Measurements from ENCODE around the gene SETD3. TPM values are rescaled to one million over a fixed set of nuclear protein-coding genes. Genes with fewer than 3 reads are reported as not detected.

SETD3 gene
- total RNA-seq, 6 experiments from 2014 or later: 24.7 to 42.0 (median 28.8) TPM

GRCh38 chr14:99395909-99396530 is 84.6 kb downstream of the SETD3 start:
- Histone ChIP-seq H3K9me3 (no peaks in the 10 kb centered on the region), H3K27ac (no peak overlapping the region), H3K36me3 (peaks cover 0 to 33% (median 12%) of the 10 kb centered on the region in 4 donors), H3K4me3 (no peak overlapping the region), H3K4me1 (peaks cover 0 to 9% (median 0%) of the 10 kb centered on the region in 4 donors), H3K27me3 (no peaks in the 10 kb centered on the region)
- peak in 3 of 4 donors; percentile 43 to 51 (median 44) for ATAC-seq
- TF ChIP-seq CTCF (IDR thresholded peaks at IDR 0.05) (no peak), POLR2A (IDR thresholded peaks at IDR 0.05) (no peak)
- 68% methylated on average over 4 of the region's 10 CpGs for WGBS (ENCODE audit: insufficient coverage, low coverage, low lambda C conversion rate, missing lambda C conversion rate)
- DNase-seq: no peak
- intact Hi-C loops (cut with DNase I): no loop called here

- DNase-seq (no peak), ATAC-seq (no peak)
- no CpG with 5 or more reads among the region's 9 CpGs for WGBS (ENCODE audit: insufficient coverage, low coverage, low lambda C conversion rate, missing lambda C conversion rate)
- peaks cover 0 to 9% (median 0%) of the 10 kb centered on the region in 4 donors for H3K4me1 ChIP-seq
- no peak overlapping the region for H3K4me3 ChIP-seq
- peaks cover 0 to 29% (median 12%) of the 10 kb centered on the region in 4 donors for H3K36me3 ChIP-seq
- no peaks in the 10 kb centered on the region for H3K27me3 ChIP-seq
- no peaks in the 10 kb centered on the region for H3K9me3 ChIP-seq
- H3K27ac ChIP-seq: no peak overlapping the region
- TF ChIP-seq POLR2A (IDR thresholded peaks at IDR 0.05) (no peak), CTCF (IDR thresholded peaks at IDR 0.05) (no peak)
- intact Hi-C loops (cut with DNase I): no loop called here
These were observed 86.0 kb downstream of the SETD3 start for GRCh38 chr14:99394602-99395156.

- TF ChIP-seq CTCF (IDR thresholded peaks at IDR 0.05) (peak; percentile 30 to 81 (median 74)), POLR2A (IDR thresholded peaks at IDR 0.05) (no peak)
- H3K36me3 ChIP-seq: peaks cover 0 to 14% (median under 1%) of the 10 kb centered on the region in 4 donors
- intact Hi-C loops (cut with DNase I): no loop called here
- H3K9me3 ChIP-seq: no peaks in the 10 kb centered on the region
- ATAC-seq: peak; percentile 70 to 80 (median 76)
- H3K27ac ChIP-seq: no peak overlapping the region
- H3K27me3 ChIP-seq: no peaks in the 10 kb centered on the region
- 52% methylated on average over 8 of the region's 12 CpGs for WGBS (ENCODE audit: insufficient coverage, low coverage, low lambda C conversion rate, missing lambda C conversion rate)
- peaks cover 0 to 14% (median 0%) of the 10 kb centered on the region in 4 donors for H3K4me1 ChIP-seq
- no peak overlapping the region for H3K4me3 ChIP-seq
- peak in 2 of 3 donors; percentile 43 to 58 for DNase-seq
These were observed 87.5 kb downstream of the SETD3 start for GRCh38 chr14:99393059-99393655.

GRCh38 chr14:99391671-99392070 is 89.0 kb downstream of the SETD3 start:
- Histone ChIP-seq H3K9me3 (no peaks in the 10 kb centered on the region), H3K36me3 (no peaks in the 10 kb centered on the region), H3K4me3 (no peak overlapping the region), H3K4me1 (peaks cover 0 to 14% (median 0%) of the 10 kb centered on the region in 4 donors), H3K27me3 (no peaks in the 10 kb centered on the region), H3K27ac (no peak overlapping the region)
- DNase-seq: no peak
- TF ChIP-seq CTCF (IDR thresholded peaks at IDR 0.05) (no peak), POLR2A (IDR thresholded peaks at IDR 0.05) (no peak)
- no peak for ATAC-seq
- intact Hi-C loops (cut with DNase I): no loop called here
- WGBS (ENCODE audit: insufficient coverage, low coverage, low lambda C conversion rate, missing lambda C conversion rate): 79% methylated on average over 10 of the region's 13 CpGs

Measured in right lobe of liver (tissue), 6 donors.